Breast epithelium (tissue), 4 donors: ENCODE measurements around the gene HCN4. TPM values are rescaled to one million over a fixed set of nuclear protein-coding genes. Genes with fewer than 3 reads are reported as not detected.

Experiments used
- DNase-seq, 2 donors: peaks; one replicate each; pipeline ENCODE4 v3.0.0-alpha.2; 2019; ENCODE audit warnings: low spot score in 2 of 2
- H3K27ac ChIP-seq, 2 donors: fragments of 200-600 bp; sonication (generic) in 1 of 2; one replicate each; pipeline ENCODE4 v1.5.1; 2016 to 2019; ENCODE audit warnings: mild to moderate bottlenecking in 1 of 2
- H3K27me3 ChIP-seq, 2 donors: fragments of 200-600 bp; sonication (generic) in 1 of 2; one replicate each; pipeline versions ENCODE4 v1.5.1 to v1.6.0; 2017 to 2019; ENCODE audit warnings: control low read depth in 1 of 2, mild to moderate bottlenecking in 1 of 2
- H3K36me3 ChIP-seq: fragments of 200-600 bp; one replicate; pipeline ENCODE4 v1.5.1; 2019
- H3K4me1 ChIP-seq, 2 donors: fragments of 200-600 bp; sonication (generic); one replicate each; pipeline ENCODE4 v1.5.1; 2016 to 2019; ENCODE audit warnings: control low read depth in 1 of 2
- H3K4me3 ChIP-seq, 3 donors: fragments of 200-600 bp; sonication (generic); 1 replicate in 2 of 3; 2 replicates in 1 of 3; pipeline ENCODE4 v1.5.1; 2016 to 2019; ENCODE audit warnings: mild to moderate bottlenecking in 3 of 3, moderate library complexity in 2 of 3
- H3K9me3 ChIP-seq, 2 donors: fragments of 200-600 bp; sonication (generic) in 1 of 2; one replicate each; pipeline ENCODE4 v1.5.1; 2016 to 2019; ENCODE audit warnings: control low read depth in 1 of 2
- POLR2A ChIP-seq: fragments of 450-650 bp; IDR thresholded peaks from one replicate; pipeline ENCODE4 v1.6.1; 2016; ENCODE audit warnings: antibody characterized with exemption, mild to moderate bottlenecking, moderate library complexity
- POLR2AphosphoS5 ChIP-seq, 3 donors: sonication (generic); formaldehyde crosslinking; IDR thresholded peaks; one replicate each; pipeline ENCODE4 v1.6.1; 2017; ENCODE audit warnings: antibody characterized with exemption in 3 of 3
- intact Hi-C: fragments of 100-400 bp; cut with DNase I; formaldehyde crosslinking; loops from one replicate; pipeline ENCODE4 v1.15.1; 2023; ENCODE audit warnings: low total_unique reads
- total RNA-seq, 3 donors: library from RNA; depleted of rRNA; stranded (reverse); fragments of >200 nt; gene quantifications; one replicate each; pipeline ENCODE4 v1.1.0, GENCODE V29; 2016
- TF ChIP-seq, protein P1 (sequence below), 3 donors: fragments of 450-650 bp; IDR thresholded peaks; one replicate each; pipeline ENCODE4 v1.5.1; 2016 to 2017; ENCODE audit warnings: antibody characterized with exemption in 3 of 3, mild to moderate bottlenecking in 3 of 3, moderate library complexity in 3 of 3

The HCN4 gene
- total RNA-seq, 3 donors from 2014 or later = not detected

DNA sequence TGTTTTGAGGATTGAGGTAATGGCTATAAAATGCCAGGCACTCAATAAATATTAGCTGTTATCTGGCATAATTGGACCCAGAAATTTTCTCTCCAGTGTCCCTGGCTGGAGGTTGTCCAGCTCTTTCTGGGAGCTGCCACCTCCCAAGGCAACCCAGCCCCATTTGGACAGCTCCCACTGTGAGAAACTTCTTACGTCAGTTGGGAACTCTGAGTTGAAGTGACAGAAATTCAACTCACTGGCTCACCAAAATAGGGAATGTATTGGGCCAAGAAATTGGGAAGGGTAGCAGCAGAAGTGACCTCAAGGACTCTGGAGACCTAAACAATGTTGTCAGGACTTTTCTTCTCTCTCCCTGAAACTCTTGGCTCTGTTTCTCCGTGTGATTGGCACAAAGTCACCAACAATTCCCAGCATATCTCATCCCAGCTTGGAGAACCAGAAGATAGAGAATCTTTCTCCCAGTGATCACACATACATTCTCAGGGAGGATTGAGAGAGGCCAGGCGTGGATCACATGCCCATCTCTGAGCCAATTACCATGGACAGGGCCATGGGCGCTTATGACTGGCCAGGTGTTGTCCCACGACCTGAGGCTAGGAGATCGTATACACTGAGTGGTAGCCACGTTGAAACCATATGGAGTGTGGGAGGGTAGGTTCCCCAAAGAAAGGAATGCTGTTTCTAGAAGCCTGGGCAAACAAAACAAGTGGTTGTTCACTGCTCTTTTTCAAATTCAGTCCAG is 22.5 kb upstream of the HCN4 start:
- no peak for DNase-seq

GRCh38 chr15:73389971-73390544 is 21.3 kb upstream of the HCN4 start:
- intact Hi-C loops = no loop called here
- TF ChIP-seq POLR2AphosphoS5 (IDR thresholded peaks at IDR 0.05) = no peak
- no peak for TF ChIP-seq POLR2A
- TF ChIP-seq, protein P1, sequence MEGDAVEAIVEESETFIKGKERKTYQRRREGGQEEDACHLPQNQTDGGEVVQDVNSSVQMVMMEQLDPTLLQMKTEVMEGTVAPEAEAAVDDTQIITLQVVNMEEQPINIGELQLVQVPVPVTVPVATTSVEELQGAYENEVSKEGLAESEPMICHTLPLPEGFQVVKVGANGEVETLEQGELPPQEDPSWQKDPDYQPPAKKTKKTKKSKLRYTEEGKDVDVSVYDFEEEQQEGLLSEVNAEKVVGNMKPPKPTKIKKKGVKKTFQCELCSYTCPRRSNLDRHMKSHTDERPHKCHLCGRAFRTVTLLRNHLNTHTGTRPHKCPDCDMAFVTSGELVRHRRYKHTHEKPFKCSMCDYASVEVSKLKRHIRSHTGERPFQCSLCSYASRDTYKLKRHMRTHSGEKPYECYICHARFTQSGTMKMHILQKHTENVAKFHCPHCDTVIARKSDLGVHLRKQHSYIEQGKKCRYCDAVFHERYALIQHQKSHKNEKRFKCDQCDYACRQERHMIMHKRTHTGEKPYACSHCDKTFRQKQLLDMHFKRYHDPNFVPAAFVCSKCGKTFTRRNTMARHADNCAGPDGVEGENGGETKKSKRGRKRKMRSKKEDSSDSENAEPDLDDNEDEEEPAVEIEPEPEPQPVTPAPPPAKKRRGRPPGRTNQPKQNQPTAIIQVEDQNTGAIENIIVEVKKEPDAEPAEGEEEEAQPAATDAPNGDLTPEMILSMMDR (IDR thresholded peaks at IDR 0.05) = no peak
- Histone ChIP-seq H3K36me3 (no peaks in the 10 kb centered on the region), H3K27ac (no peak overlapping the region), H3K9me3 (no peaks in the 10 kb centered on the region), H3K27me3 (peaks cover 0 to 24% of the 10 kb centered on the region in 2 donors), H3K4me3 (no peak overlapping the region), H3K4me1 (no peaks in the 10 kb centered on the region)
- DNase-seq = no peak

More for the DNA sequence above, 22.5 kb upstream of the HCN4 start:
- Histone ChIP-seq H3K27me3 (peaks cover 0 to 20% of the 10 kb centered on the region in 2 donors), H3K9me3 (no peaks in the 10 kb centered on the region), H3K4me1 (no peaks in the 10 kb centered on the region), H3K27ac (no peak overlapping the region), H3K4me3 (no peak overlapping the region), H3K36me3 (no peaks in the 10 kb centered on the region)
- intact Hi-C loops = no loop called here
- TF ChIP-seq, protein P1 (IDR thresholded peaks at IDR 0.05) = no peak
- TF ChIP-seq POLR2A (no peak), POLR2AphosphoS5 (IDR thresholded peaks at IDR 0.05) (no peak)

GRCh38 chr15:73389539-73389938 is 20.8 kb upstream of the HCN4 start:
- H3K27me3 ChIP-seq = peaks cover 0 to 24% of the 10 kb centered on the region in 2 donors
- H3K4me3 ChIP-seq = no peak overlapping the region
- H3K9me3 ChIP-seq = no peaks in the 10 kb centered on the region
- intact Hi-C loops = no loop called here
- H3K27ac ChIP-seq = no peak overlapping the region
- H3K36me3 ChIP-seq = no peaks in the 10 kb centered on the region
- no peaks in the 10 kb centered on the region for H3K4me1 ChIP-seq
- TF ChIP-seq, protein P1 (IDR thresholded peaks at IDR 0.05) = no peak
- TF ChIP-seq POLR2A = no peak
- TF ChIP-seq POLR2AphosphoS5 (IDR thresholded peaks at IDR 0.05) = no peak
- DNase-seq = no peak

GRCh38 chr15:73388256-73388781 is 19.6 kb upstream of the HCN4 start:
- H3K27me3 ChIP-seq = peaks cover 0 to 17% of the 10 kb centered on the region in 2 donors
- TF ChIP-seq, protein P1 (IDR thresholded peaks at IDR 0.05) = no peak
- TF ChIP-seq POLR2A (no peak), POLR2AphosphoS5 (IDR thresholded peaks at IDR 0.05) (no peak)
- intact Hi-C loops = no loop called here
- H3K4me3 ChIP-seq = no peak overlapping the region
- H3K9me3 ChIP-seq = no peaks in the 10 kb centered on the region
- no peaks in the 10 kb centered on the region for H3K36me3 ChIP-seq
- no peak overlapping the region for H3K27ac ChIP-seq
- no peak for DNase-seq
- H3K4me1 ChIP-seq = no peaks in the 10 kb centered on the region
